Neuronal stem cell (in vitro differentiated cells): ENCODE results near the gene BRINP1.

Experiments used
- DNase-seq: peaks from one replicate; pipeline ENCODE4 v3.0.0-alpha.2; 2013; ENCODE audit warnings: low spot score
- H2AFZ ChIP-seq: one replicate; pipeline ENCODE4 v1.6.1; 2013; ENCODE audit warnings: mild to moderate bottlenecking, low read length, inconsistent platforms
- H2AK5ac ChIP-seq: 2 replicates; pipeline ENCODE4 v1.6.1; 2013; ENCODE audit warnings: low read depth, mild to moderate bottlenecking, inconsistent platforms, low read length, moderate library complexity, mixed read lengths
- H2BK120ac ChIP-seq: 2 replicates; pipeline ENCODE4 v1.6.1; 2013; ENCODE audit warnings: low read depth, mild to moderate bottlenecking, inconsistent platforms, low read length, moderate library complexity, mixed read lengths
- H2BK12ac ChIP-seq: one replicate; pipeline ENCODE4 v1.6.1; 2013; ENCODE audit warnings: low read length, inconsistent platforms
- H2BK15ac ChIP-seq: 2 replicates; pipeline ENCODE4 v1.6.1; 2013; ENCODE audit warnings: mild to moderate bottlenecking, low read length, inconsistent platforms, mixed read lengths
- H2BK5ac ChIP-seq: one replicate; pipeline ENCODE4 v1.6.1; 2013; ENCODE audit warnings: inconsistent platforms, mild to moderate bottlenecking, low read length, moderate library complexity
- H3K14ac ChIP-seq: one replicate; pipeline ENCODE4 v1.6.1; 2013; ENCODE audit warnings: low read length, inconsistent platforms
- H3K18ac ChIP-seq: 2 replicates; pipeline ENCODE4 v1.6.1; 2013; ENCODE audit warnings: low read length, inconsistent platforms
- H3K23ac ChIP-seq: 2 replicates; pipeline ENCODE4 v1.6.1; 2013; ENCODE audit warnings: low read depth, mild to moderate bottlenecking, mixed read lengths, low read length, inconsistent platforms; ENCODE audit not compliant: poor library complexity
- H3K27ac ChIP-seq: replicated peaks from 3 replicates; pipeline ENCODE4 v1.5.1; 2013; ENCODE audit warnings: low read length, inconsistent platforms
- H3K27me3 ChIP-seq, 3 experiments: 2 replicates each; pipeline ENCODE4 v1.6.1; 2013; ENCODE audit warnings: low read length in 3 of 3, mild to moderate bottlenecking in 2 of 3, inconsistent platforms in 1 of 3, low read depth in 1 of 3, mixed read lengths in 1 of 3, moderate library complexity in 1 of 3; ENCODE audit not compliant: control insufficient read depth in 3 of 3, insufficient read depth in 3 of 3
- H3K36me3 ChIP-seq, 2 donors: replicated peaks in 1 of 2; 2 replicates each; pipeline ENCODE4 v1.6.1; 2013; ENCODE audit warnings: low read length in 2 of 2; ENCODE audit not compliant: control insufficient read depth in 2 of 2, insufficient read depth in 2 of 2
- H3K4ac ChIP-seq: 2 replicates; pipeline ENCODE4 v1.6.1; 2013; ENCODE audit warnings: inconsistent platforms, mild to moderate bottlenecking, low read length, moderate library complexity
- H3K4me1 ChIP-seq, 2 donors: 1 replicate in 1 of 2; 2 replicates in 1 of 2; pipeline ENCODE4 v1.6.1; 2013; ENCODE audit warnings: low read length in 2 of 2, low read depth in 1 of 2; ENCODE audit not compliant: control insufficient read depth in 2 of 2, insufficient read depth in 1 of 2
- H3K4me2 ChIP-seq: one replicate; pipeline ENCODE4 v1.6.1; 2013; ENCODE audit warnings: mild to moderate bottlenecking, low read length, inconsistent platforms; ENCODE audit not compliant: insufficient read depth, poor library complexity, severe bottlenecking
- H3K4me3 ChIP-seq, 2 donors: 2 replicates each; pipeline ENCODE4 v1.5.1; 2013; ENCODE audit warnings: low read length in 2 of 2, mild to moderate bottlenecking in 2 of 2, inconsistent platforms in 1 of 2, moderate library complexity in 1 of 2
- H3K79me1 ChIP-seq: one replicate; pipeline ENCODE4 v1.6.1; 2013; ENCODE audit warnings: low read depth, mild to moderate bottlenecking, inconsistent platforms, low read length, moderate library complexity
- H3K9ac ChIP-seq: one replicate; pipeline ENCODE4 v1.6.1; 2013; ENCODE audit warnings: mild to moderate bottlenecking, low read depth, low read length, inconsistent platforms; ENCODE audit not compliant: poor library complexity
- H3K9me3 ChIP-seq, 2 donors: replicated peaks in 1 of 2; 2 replicates each; pipeline versions ENCODE3 to v1.6.1; 2013; ENCODE audit warnings: low read length in 2 of 2, mild to moderate bottlenecking in 2 of 2, inconsistent platforms in 1 of 2, low read depth in 1 of 2, mixed read lengths in 1 of 2, moderate library complexity in 1 of 2; ENCODE audit not compliant: control insufficient read depth in 2 of 2, insufficient read depth in 1 of 2
- H4K8ac ChIP-seq: one replicate; pipeline ENCODE4 v1.6.1; 2013; ENCODE audit warnings: low read depth, mild to moderate bottlenecking, inconsistent platforms, low read length, moderate library complexity
- H4K91ac ChIP-seq: one replicate; pipeline ENCODE4 v1.6.1; 2013; ENCODE audit warnings: low read length, low read depth, mild to moderate bottlenecking, inconsistent platforms; ENCODE audit not compliant: poor library complexity
- WGBS, 2 donors: extraction: QIAGEN DNeasy Blood & Tissue Kit; methylation state at CpG; one replicate each; pipeline ENCODE4 v1.1.7; 2013; ENCODE audit warnings: missing lambda C conversion rate in 2 of 2, mixed read lengths in 1 of 2; ENCODE audit not compliant: insufficient read length in 2 of 2, insufficient replicate concordance in 1 of 2; ENCODE audit errors: extremely low coverage in 2 of 2; 5-methylcytosine and 5-hydroxymethylcytosine counted together

BRINP1 gene

GRCh38 chr9:119298076-119298853 is 71.0 kb downstream of the BRINP1 start:
- Histone ChIP-seq H2AK5ac (no peak overlapping the region), H2BK15ac (no peak overlapping the region), H4K8ac (no peak overlapping the region), H3K79me1 (no peaks in the 10 kb centered on the region), H3K36me3 (no peaks in the 10 kb centered on the region), H3K14ac (no peak overlapping the region), H2BK120ac (no peak overlapping the region), H3K27ac (no peak overlapping the region), H2AFZ (no peak overlapping the region), H2BK12ac (no peak overlapping the region), H3K4me2 (no peak overlapping the region), H3K23ac (no peak overlapping the region), H4K91ac (no peak overlapping the region), H2BK5ac (no peak overlapping the region), H3K4ac (no peak overlapping the region), H3K9me3 (no peaks in the 10 kb centered on the region), H3K4me1 (peaks cover 0 to 4% of the 10 kb centered on the region in 2 donors), H3K9ac (no peak overlapping the region), H3K27me3 (no peaks in the 10 kb centered on the region), H3K18ac (no peak overlapping the region), H3K4me3 (no peak overlapping the region)
- WGBS, 2 donors = no CpG with 5 or more reads among the region's 3 CpGs
- no peak for DNase-seq

DNA sequence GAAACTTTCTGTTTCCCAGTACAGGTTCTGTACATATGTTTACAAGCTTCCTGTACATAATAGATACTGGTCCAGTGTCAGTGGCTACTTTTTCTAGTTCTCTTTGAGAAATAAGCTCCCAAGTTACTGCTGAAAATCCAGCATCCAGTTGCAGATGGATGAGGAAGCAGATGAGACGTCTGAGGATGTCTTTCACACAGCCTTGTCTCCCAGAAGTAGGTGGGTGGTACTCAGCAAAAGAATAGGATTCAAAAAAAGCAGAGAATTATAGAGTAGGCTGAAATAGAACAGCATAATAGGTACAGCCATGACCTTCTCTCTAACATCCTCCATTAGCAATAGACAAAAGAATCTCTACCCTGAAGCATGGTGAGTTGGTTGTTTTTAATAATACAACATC is 77.7 kb downstream of the BRINP1 start:
- no peak overlapping the region for H3K4me3 ChIP-seq
- H3K9me3 ChIP-seq = no peaks in the 10 kb centered on the region
- H2BK5ac ChIP-seq = no peak overlapping the region
- H2BK120ac ChIP-seq = no peak overlapping the region
- no peak overlapping the region for H4K8ac ChIP-seq
- H3K23ac ChIP-seq = no peak overlapping the region
- no peak overlapping the region for H3K4me2 ChIP-seq
- no peak overlapping the region for H2BK15ac ChIP-seq
- WGBS, 2 donors = no CpG with 5 or more reads among the region's 1 CpG
- no peak for DNase-seq
- no peak overlapping the region for H2AK5ac ChIP-seq
- no peak overlapping the region for H3K4ac ChIP-seq
- no peak overlapping the region for H2AFZ ChIP-seq
- no peak overlapping the region for H2BK12ac ChIP-seq
- H3K27ac ChIP-seq = no peak overlapping the region
- H3K79me1 ChIP-seq = no peaks in the 10 kb centered on the region
- no peak overlapping the region for H3K14ac ChIP-seq
- H3K18ac ChIP-seq = no peak overlapping the region
- no peaks in the 10 kb centered on the region for H3K36me3 ChIP-seq
- no peak overlapping the region for H3K9ac ChIP-seq
- H3K27me3 ChIP-seq = no peaks in the 10 kb centered on the region
- no peaks in the 10 kb centered on the region for H3K4me1 ChIP-seq
- no peak overlapping the region for H4K91ac ChIP-seq

DNA sequence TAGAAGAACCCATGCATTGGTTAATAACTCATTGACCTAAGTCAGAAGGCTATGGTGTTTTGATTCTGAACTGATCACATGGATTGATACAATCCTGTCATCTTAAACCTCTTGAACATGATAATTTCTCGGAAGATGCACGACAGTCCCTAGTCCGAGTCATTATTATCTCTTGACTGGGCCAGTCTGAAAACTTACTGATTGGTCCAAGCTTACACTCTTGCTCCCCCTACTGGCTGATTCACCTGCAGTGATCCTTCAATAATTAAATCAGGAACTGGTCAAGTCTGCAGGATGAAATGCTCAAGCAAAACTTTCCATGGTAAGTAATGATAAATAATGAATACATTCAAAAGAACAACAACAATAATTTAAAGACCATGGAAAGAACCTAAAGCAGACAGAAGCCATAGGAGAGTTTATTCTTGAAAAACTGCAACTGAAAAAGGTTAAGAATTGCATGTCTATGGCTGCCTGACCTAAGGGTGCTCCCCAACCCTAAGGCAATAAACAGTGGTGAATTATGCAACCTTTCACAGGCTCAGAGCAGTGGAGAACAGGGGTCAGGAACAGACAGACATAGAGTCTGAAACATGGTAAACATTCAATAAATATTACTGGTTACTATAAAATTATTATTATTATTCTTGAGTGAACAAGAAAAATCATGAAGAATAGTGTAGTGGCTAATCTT is 79.3 kb downstream of the BRINP1 start:
- Histone ChIP-seq H2BK120ac (no peak overlapping the region), H3K36me3 (no peaks in the 10 kb centered on the region), H3K4me1 (no peaks in the 10 kb centered on the region), H3K4me3 (no peak overlapping the region), H2BK12ac (no peak overlapping the region), H3K27ac (no peak overlapping the region), H4K91ac (no peak overlapping the region), H3K79me1 (no peaks in the 10 kb centered on the region), H2AFZ (no peak overlapping the region), H3K18ac (no peak overlapping the region), H3K23ac (no peak overlapping the region), H3K27me3 (no peaks in the 10 kb centered on the region), H3K9ac (no peak overlapping the region), H3K4me2 (no peak overlapping the region), H4K8ac (no peak overlapping the region), H2AK5ac (no peak overlapping the region), H3K9me3 (no peaks in the 10 kb centered on the region), H2BK15ac (no peak overlapping the region), H3K14ac (no peak overlapping the region), H3K4ac (no peak overlapping the region), H2BK5ac (no peak overlapping the region)
- peak; percentile 64 for DNase-seq
- no CpG with 5 or more reads among the region's 3 CpGs for WGBS, 2 donors

GRCh38 chr9:119284587-119285337 is 84.5 kb downstream of the BRINP1 start:
- H4K8ac ChIP-seq = no peak overlapping the region
- no peak overlapping the region for H2BK15ac ChIP-seq
- H3K4me3 ChIP-seq = no peak overlapping the region
- no peak overlapping the region for H3K27ac ChIP-seq
- H3K18ac ChIP-seq = no peak overlapping the region
- no peak overlapping the region for H3K9ac ChIP-seq
- H3K79me1 ChIP-seq = no peaks in the 10 kb centered on the region
- H3K9me3 ChIP-seq = no peaks in the 10 kb centered on the region
- no peak overlapping the region for H4K91ac ChIP-seq
- no peak overlapping the region for H3K4ac ChIP-seq
- DNase-seq = no peak
- H3K4me1 ChIP-seq = peaks cover 0 to 9% of the 10 kb centered on the region in 2 donors
- no peak overlapping the region for H2AK5ac ChIP-seq
- H2BK5ac ChIP-seq = no peak overlapping the region
- no peak overlapping the region for H3K14ac ChIP-seq
- no peak overlapping the region for H2BK12ac ChIP-seq
- H3K36me3 ChIP-seq = no peaks in the 10 kb centered on the region
- no peak overlapping the region for H2BK120ac ChIP-seq
- peaks cover 0 to 2% (median 0%) of the 10 kb centered on the region in 3 experiments for H3K27me3 ChIP-seq
- H3K23ac ChIP-seq = no peak overlapping the region
- H2AFZ ChIP-seq = no peak overlapping the region
- no CpG with 5 or more reads among the region's 12 CpGs for WGBS, 2 donors
- H3K4me2 ChIP-seq = no peak overlapping the region
